ENCODE measurements around the gene INPP5B. TPM values are rescaled to one million over a fixed set of nuclear protein-coding genes. Genes with fewer than 3 reads are reported as not detected.

The INPP5B gene
- total and polyA plus RNA-seq, 10 of the 15 experiments (the other 5 are each of a cell fraction or from before 2014, with no cell fraction given): 10.9 to 54.4 (median 26.9) TPM

- TF ChIP-seq, protein P1, sequence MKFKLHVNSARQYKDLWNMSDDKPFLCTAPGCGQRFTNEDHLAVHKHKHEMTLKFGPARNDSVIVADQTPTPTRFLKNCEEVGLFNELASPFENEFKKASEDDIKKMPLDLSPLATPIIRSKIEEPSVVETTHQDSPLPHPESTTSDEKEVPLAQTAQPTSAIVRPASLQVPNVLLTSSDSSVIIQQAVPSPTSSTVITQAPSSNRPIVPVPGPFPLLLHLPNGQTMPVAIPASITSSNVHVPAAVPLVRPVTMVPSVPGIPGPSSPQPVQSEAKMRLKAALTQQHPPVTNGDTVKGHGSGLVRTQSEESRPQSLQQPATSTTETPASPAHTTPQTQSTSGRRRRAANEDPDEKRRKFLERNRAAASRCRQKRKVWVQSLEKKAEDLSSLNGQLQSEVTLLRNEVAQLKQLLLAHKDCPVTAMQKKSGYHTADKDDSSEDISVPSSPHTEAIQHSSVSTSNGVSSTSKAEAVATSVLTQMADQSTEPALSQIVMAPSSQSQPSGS (IDR thresholded peaks at IDR 0.05; ENCODE audit: low read length): no peak
- TF ChIP-seq STAT3 (IDR thresholded peaks at IDR 0.05; ENCODE audit: low read depth, low read length) (no peak), WRNIP1 (IDR thresholded peaks at IDR 0.05; ENCODE audit: borderline replicate concordance, low read depth, low read length) (no peak), RAD21 (IDR thresholded peaks at IDR 0.05; ENCODE audit: insufficient read depth, low read depth, low read length) (no peak), HDAC2 (IDR thresholded peaks at IDR 0.05) (no peak), PML (IDR thresholded peaks at IDR 0.05; ENCODE audit: low read length) (no peak), TBL1XR1 (IDR thresholded peaks at IDR 0.05; ENCODE audit: low read depth, low read length) (no peak), HDAC6 (IDR thresholded peaks at IDR 0.05; ENCODE audit: unreplicated experiment) (peak; percentile 51), TAF1 (IDR thresholded peaks at IDR 0.05; ENCODE audit: borderline replicate concordance, low read depth, low read length) (peak; percentile 70; the same call in 1 of the 2 replicates), BACH1 (IDR thresholded peaks at IDR 0.05; ENCODE audit: borderline replicate concordance) (peak; percentile 48; the same call in 1 of the 2 replicates), IRF3 (IDR thresholded peaks at IDR 0.05) (peak; percentile 89), CEBPB (IDR thresholded peaks at IDR 0.05; ENCODE audit: borderline replicate concordance in 1 of 2, low read depth in 2 of 2, low read length in 2 of 2) (no peak), KAT2A (conservative IDR thresholded peaks at IDR 0.05; ENCODE audit: control insufficient read depth, low read depth, low read length) (no peak), YBX1 (IDR thresholded peaks at IDR 0.05) (no peak), EED (IDR thresholded peaks at IDR 0.05; ENCODE audit: low read depth) (peak; percentile 44; the same call in 1 of the 2 replicates), IRF4 (IDR thresholded peaks at IDR 0.05; ENCODE audit: low read depth, low read length) (no peak), FOXM1 (IDR thresholded peaks at IDR 0.05; ENCODE audit: low read depth, low read length) (no peak), POU2F2 (IDR thresholded peaks at IDR 0.05; ENCODE audit: borderline replicate concordance, low read depth, low read length) (no peak), SUZ12 (IDR thresholded peaks at IDR 0.05; ENCODE audit: unreplicated experiment) (no peak), ZNF622 (IDR thresholded peaks at IDR 0.05) (no peak), ZNF274 (IDR thresholded peaks at IDR 0.05; ENCODE audit: insufficient read depth, insufficient read length) (no peak), PBX3 (IDR thresholded peaks at IDR 0.05; ENCODE audit: insufficient replicate concordance, low read depth, low read length) (peak; percentile 98), ZNF217 (IDR thresholded peaks at IDR 0.05) (peak; percentile 77; the same call in 1 of the 2 replicates), ZNF207 (IDR thresholded peaks at IDR 0.05; ENCODE audit: borderline replicate concordance) (no peak)
- TF ChIP-seq, protein P2, sequence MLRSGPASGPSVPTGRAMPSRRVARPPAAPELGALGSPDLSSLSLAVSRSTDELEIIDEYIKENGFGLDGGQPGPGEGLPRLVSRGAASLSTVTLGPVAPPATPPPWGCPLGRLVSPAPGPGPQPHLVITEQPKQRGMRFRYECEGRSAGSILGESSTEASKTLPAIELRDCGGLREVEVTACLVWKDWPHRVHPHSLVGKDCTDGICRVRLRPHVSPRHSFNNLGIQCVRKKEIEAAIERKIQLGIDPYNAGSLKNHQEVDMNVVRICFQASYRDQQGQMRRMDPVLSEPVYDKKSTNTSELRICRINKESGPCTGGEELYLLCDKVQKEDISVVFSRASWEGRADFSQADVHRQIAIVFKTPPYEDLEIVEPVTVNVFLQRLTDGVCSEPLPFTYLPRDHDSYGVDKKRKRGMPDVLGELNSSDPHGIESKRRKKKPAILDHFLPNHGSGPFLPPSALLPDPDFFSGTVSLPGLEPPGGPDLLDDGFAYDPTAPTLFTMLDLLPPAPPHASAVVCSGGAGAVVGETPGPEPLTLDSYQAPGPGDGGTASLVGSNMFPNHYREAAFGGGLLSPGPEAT (IDR thresholded peaks at IDR 0.05; ENCODE audit: low read depth): no peak
- TF ChIP-seq, protein P3, sequence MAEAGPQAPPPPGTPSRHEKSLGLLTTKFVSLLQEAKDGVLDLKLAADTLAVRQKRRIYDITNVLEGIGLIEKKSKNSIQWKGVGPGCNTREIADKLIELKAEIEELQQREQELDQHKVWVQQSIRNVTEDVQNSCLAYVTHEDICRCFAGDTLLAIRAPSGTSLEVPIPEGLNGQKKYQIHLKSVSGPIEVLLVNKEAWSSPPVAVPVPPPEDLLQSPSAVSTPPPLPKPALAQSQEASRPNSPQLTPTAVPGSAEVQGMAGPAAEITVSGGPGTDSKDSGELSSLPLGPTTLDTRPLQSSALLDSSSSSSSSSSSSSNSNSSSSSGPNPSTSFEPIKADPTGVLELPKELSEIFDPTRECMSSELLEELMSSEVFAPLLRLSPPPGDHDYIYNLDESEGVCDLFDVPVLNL (IDR thresholded peaks at IDR 0.05; ENCODE audit: low read depth, low read length): no peak
Observed at GRCh38 chr1:37931361-37932158, 15.3 kb downstream of the INPP5B start (continued).
